H54 (cell line): ENCODE data around the gene LHX5.

Source experiments
- DNase-seq: peaks from one replicate; pipeline ENCODE4 v3.0.0; 2011; ENCODE audit warnings: low spot score, mixed read lengths; ENCODE audit not compliant: insufficient read length
- FAIRE-seq: peaks from 3 replicates; lab custom pipeline; 2011; peaks lifted over from hg19 to GRCh38; lab: Jason Lieb, UNC
- POLR2A ChIP-seq: IDR thresholded peaks from 2 replicates; pipeline ENCODE4 v1.6.1; 2011; ENCODE audit warnings: low read depth, mild to moderate bottlenecking, low read length

Gene LHX5

DNA sequence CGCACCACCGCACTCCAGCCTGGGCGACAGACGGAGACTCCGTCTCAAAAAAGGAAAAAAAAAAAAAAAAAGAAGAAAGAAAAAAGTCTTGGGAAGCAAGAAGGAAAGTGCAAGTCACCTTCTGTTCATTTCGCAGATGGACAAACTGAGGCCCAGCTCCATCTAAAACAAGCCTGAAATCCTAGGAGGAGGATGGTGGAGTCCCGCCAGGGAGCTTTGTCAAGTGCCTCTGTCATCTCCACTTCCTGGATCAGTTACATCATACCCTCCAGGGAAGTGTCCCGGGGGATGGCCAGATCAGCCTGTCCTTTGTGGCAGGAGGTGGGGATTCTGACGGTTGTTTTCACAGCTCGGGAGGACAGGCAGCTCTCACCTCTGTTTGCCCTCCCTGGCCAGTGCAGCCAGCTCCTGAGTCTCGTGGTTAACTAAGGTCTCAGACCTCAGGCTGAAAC is 58.2 kb downstream of the LHX5 start:
- no peak for TF ChIP-seq POLR2A
- DNase-seq (no peak), FAIRE-seq (no peak)
